CD4-positive, alpha-beta T cell treated with Interleukin-17A for 4 hours (primary cell): ENCODE results near the gene S1PR5.
A peak's percentile ranks its signal among the peaks of the same experiment; 100 is the strongest.
"Not testable (repeated sequence)": the region's sequence is repeated elsewhere in the genome, so short reads cannot be mapped to it uniquely, and the experiment has no call there.

ENCODE experiments used
- DNase-seq: peaks from one replicate; pipeline ENCODE4 v3.0.0-alpha.2; 2020; ENCODE audit warnings: mixed read lengths

S1PR5 gene, protein sequence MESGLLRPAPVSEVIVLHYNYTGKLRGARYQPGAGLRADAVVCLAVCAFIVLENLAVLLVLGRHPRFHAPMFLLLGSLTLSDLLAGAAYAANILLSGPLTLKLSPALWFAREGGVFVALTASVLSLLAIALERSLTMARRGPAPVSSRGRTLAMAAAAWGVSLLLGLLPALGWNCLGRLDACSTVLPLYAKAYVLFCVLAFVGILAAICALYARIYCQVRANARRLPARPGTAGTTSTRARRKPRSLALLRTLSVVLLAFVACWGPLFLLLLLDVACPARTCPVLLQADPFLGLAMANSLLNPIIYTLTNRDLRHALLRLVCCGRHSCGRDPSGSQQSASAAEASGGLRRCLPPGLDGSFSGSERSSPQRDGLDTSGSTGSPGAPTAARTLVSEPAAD

DNA sequence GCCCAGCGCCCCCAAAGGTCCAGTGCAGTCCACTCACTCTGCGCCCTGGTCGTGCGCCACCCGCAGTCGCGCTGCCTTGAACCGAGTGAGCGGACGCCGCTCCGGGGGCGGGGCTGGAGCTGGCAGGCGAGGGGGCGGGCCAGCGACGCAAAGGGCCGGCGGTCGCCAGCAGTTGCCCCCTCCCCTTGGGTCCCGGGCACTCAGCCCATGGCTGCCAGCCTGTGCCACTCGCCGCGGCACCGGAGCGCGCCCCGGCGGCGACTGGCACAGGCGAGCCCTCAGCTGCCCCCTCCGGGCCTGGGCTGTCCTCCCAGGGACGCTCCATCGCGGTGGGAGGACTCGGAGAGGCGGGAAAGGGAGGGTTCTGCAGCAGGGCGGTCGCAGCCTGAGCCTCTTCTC, at the start of gene S1PR5:
Gene S1PR5, minus strand, starts transcription at position 87 of the 399 bp plus-strand sequence. CDS start 2,436 bp downstream, outside the sequence.
- peak; percentile 21 for DNase-seq

DNA sequence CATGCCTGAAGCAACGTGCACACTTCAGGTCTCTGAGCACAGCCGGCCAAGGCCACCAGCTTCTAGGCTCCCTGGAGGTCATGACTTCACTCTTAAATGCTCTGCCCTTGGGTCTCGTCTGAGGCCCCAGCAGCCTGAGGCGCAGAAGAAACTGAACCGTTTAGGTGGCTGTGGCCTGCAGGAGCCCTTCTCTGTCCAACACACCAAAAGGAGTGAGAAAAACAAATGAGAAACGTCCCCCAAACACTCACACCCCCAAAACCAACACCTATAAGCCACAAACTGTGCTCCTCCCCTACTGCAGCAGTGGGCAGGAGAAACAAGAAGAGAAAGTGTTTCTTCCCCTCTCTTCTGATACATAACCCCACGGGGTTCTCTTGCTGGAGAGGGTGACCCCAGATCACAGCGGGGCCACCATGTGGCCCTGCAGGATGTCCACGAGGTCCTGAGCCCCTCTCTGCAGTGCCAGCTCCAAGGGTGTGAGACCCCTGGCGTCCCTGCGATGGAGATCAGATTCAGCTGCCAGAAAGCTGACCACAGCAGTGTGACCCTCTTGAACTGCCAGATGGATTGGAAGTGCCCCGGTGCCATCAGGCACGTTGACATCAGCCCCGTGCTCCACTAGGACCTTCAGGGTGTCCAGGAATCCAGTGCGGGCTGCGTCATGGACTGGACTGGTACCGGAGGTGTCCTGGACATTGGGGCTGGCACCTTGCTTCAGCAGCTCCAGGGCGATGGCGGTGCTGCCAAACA, 49.6 kb upstream of the S1PR5 start:
- peak; percentile 34 for DNase-seq

GRCh38 chr19:10566408-10566657, 49.1 kb upstream of the S1PR5 start:
- no peak for DNase-seq

- DNase-seq = peak; percentile 100
Observed at GRCh38 chr19:10565567-10566407, 48.5 kb upstream of the S1PR5 start, which contains the start of gene KRI1. KRI1 (minus strand) TSS chr19:10566010; CDS start chr19:10565999, 11 bp downstream.

DNA sequence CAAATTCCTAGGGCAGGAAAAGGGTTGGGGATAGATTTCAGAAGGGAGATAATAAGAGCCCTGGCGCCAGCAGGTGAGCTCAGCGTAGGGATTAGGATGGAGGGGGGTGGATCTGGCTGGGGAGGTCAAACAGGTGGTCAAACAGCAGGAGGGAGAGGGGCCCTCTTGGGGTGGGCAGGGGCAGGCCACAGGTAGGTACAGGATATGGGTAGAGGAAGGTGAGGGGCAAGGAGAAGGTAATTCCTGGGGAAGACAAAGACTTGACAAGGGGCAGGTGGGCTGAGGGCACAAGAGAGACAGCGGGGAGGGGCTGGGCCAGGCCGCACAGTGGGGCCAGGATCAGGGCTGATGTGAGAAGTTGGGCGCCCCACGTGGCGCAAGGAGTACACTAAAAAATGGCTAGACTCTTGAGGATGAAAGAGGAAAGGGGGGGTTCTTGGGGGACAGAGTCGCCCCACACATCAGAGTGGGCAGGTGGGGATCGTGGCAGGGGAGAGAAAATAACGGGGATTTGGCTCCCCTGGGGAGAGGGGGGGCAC, 47.9 kb upstream of the S1PR5 start:
- DNase-seq = peak; percentile 67

DNA sequence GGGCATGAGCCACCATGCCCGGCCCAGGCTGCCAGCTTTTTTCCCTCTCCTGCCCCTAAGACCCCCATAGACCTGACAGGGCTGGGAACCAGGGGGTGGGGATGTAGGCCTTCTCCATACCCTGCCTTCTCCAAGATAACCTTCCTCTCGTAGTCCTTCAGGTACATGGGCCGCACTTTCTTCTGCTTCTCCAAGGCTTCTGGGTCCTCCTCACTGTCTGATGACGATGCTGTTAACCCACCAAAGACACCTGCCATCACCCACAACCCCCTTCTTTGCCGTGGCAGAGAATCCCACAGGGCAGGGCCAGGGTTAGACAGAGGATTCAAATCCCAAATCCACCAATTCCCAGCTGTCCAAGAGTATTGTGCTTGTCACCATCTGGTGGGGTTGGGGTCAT, 45.4 kb upstream of the S1PR5 start:
- no peak for DNase-seq

- DNase-seq = no peak
Observed at GRCh38 chr19:10560154-10560553, 42.9 kb upstream of the S1PR5 start.

- DNase-seq = no peak
Observed at GRCh38 chr19:10557603-10558197, 40.5 kb upstream of the S1PR5 start.

GRCh38 chr19:10555610-10555973, 38.3 kb upstream of the S1PR5 start:
- DNase-seq = no peak

- DNase-seq = no peak
Observed at GRCh38 chr19:10554760-10555609, 37.7 kb upstream of the S1PR5 start.

GRCh38 chr19:10553943-10554381, 36.7 kb upstream of the S1PR5 start:
- DNase-seq = peak; percentile 74

DNA sequence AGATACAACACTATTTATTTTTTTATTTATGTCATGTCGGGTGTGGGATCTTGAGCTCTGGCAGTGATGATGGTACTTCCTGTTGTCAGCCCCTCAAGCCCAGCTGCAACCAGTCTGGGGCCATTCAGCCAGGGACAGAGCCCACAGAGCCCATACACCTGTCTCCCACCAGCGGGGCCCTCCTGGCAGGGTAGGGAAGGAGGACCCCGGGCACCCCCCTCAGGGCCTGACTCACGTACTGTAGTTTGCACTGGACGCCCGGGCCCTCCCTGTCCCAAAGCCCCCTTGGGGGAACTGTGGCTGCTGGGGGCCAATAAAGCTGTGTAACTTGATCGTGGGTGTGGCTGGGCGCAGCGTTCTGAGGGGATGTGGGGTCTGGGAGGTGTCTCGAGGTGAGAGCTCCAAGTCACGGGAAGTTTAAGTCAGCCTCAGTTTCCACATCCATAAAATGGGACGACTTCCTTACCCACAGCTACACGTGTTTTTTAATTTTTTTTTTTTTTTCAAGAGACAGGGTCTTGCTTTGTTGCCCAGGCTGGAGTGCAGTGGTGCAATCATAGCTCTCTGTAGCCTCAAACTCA, 35.9 kb upstream of the S1PR5 start:
- no peak for DNase-seq

DNA sequence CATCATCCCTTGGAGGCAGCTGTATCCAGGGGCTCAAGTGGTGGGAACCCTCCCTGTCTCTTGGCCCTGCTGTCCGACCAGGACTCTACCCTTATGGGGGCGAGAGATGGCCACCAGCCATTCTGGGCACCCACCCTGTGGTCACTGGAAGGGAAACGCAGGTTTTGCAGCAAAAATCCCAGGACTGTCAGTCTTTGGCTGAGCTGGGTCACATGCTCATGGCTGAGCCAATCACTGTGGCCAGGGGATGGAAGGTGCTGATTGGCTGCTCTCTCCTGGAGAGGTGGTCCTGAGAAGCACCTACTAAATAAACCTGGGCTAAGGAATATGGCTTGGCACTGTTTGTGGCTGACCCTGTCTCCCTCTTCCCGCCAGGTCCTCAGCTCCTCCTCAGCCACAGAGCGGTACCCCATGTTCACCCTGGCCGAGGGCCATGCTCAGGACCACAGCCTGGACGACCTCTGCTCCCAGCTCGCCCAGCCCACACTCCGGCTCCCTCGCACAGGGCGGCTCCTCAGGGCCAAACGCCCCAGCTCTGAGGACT, 35.3 kb upstream of the S1PR5 start:
- no peak for DNase-seq

DNA sequence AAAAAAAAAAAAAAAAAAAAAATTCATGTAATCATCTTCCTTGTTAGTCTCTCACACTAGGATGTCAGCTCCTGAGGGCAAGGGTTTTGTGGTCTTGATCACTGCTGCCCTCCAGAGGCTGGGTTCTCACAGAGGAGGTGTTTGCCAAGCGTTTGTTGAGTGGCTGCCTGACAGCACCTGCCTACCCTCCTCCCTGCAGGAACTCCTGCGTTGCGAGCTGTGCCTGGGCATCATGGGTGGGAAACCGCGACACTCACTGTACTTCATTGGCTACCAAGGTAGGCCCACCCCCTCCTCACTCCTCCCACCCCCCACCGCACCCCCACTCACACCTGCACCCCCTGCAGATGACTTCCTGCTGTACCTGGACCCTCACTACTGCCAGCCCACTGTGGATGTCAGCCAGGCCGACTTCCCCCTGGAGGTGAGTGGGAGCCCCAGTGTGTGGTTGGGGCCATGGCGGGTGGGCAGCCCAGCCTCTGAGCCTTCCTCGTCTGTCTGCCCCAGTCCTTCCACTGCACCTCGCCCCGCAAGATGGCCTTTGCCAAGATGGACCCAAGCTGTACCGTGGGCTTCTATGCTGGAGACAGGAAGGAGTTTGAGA, 34.6 kb upstream of the S1PR5 start:
- peak; percentile 47 for DNase-seq

GRCh38 chr19:10551006-10551405, 33.8 kb upstream of the S1PR5 start:
- DNase-seq = not testable (repeated sequence)

DNA sequence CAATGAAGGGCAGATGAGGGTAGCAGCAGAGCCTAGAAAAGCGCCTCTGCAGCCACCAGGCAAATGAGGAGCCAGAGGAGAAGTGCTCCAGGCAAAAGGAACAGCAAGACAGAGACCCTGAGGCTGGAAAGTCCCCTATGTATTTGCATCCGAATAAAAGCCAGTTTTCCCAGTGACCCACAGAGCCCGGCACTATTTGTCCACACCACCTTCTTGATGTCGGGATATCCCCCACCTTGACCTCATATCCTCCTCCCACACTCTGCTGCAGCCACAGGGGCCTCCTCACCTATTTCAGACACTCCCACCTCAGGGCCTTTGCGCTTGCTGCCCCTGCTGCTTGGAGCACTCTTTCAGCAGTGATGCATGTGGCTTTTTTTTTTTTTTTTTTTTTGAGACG, 33.1 kb upstream of the S1PR5 start:
- DNase-seq = no peak

DNA sequence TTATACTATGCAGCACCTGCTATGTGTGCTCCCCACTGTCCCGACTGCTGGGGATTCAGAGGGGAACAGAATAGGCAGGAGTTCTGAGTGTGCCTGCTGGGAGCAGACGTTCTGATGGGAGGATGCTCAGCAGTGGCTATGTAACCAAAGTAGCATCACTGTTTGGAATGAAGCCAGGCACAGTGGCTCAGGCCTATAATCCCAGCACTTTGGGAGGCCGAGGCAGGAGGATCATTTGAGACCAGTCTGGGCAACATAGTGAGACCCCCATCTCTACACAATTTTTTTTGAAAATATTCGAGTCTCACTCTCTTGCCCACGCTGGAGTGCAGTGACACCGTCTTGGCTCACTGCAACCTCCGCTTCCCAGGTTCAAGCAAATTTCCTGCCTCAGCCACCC, 32.5 kb upstream of the S1PR5 start:
- DNase-seq = no peak

DNA sequence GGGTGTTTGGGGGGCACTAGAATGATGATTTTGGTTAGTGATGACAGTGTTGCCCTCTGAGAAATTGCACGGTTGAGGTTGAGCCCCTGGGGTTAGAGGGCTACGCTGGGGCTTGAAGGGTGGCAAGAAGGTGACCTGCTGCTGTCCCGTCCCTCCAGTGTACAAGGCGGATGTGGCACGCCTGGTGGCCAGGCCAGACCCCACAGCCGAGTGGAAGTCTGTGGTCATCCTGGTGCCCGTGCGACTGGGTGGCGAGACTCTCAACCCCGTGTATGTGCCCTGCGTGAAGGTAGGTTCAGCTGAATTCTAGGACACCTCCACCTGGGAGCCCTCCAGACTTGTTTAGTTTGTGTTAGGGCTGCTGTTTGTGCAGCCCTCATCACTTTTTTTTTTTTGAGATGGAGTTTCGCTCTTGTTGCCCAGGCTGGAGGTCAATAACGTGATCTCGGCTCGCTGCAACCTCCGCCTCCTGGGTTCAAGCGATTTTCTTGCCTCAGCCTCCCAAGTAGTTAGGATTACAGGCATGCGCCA, 31.6 kb upstream of the S1PR5 start:
- DNase-seq = no peak

- DNase-seq = no peak
Observed at GRCh38 chr19:10546817-10547216, 29.6 kb upstream of the S1PR5 start.

GRCh38 chr19:10544753-10545251, 27.6 kb upstream of the S1PR5 start:
- no peak for DNase-seq
